ENCODE results near the gene RUNX1.

DNA sequence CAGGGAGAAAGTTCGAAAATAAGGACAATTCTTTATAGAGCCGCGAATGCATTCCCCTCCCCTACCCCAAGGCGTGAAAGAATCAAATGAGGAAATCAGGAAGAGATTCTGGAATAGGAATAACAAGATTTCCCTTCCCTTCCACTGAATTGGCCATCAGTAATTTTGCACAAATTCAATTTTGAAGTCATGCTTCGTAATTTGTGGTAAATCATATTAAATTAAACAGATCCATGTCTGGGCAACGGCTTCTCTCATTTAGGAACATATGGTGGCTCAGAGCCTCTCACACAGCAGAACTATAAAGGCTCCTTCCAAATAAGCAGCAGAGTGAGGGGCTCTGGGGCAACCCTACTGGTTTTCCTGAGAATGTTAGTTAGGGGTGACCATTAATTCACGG lies 227.4 kb downstream of the RUNX1 start:
- TF ChIP-seq, protein P1, sequence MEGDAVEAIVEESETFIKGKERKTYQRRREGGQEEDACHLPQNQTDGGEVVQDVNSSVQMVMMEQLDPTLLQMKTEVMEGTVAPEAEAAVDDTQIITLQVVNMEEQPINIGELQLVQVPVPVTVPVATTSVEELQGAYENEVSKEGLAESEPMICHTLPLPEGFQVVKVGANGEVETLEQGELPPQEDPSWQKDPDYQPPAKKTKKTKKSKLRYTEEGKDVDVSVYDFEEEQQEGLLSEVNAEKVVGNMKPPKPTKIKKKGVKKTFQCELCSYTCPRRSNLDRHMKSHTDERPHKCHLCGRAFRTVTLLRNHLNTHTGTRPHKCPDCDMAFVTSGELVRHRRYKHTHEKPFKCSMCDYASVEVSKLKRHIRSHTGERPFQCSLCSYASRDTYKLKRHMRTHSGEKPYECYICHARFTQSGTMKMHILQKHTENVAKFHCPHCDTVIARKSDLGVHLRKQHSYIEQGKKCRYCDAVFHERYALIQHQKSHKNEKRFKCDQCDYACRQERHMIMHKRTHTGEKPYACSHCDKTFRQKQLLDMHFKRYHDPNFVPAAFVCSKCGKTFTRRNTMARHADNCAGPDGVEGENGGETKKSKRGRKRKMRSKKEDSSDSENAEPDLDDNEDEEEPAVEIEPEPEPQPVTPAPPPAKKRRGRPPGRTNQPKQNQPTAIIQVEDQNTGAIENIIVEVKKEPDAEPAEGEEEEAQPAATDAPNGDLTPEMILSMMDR (IDR thresholded peaks at IDR 0.05; ENCODE audit: extremely low read depth in 1 of 2, insufficient read depth in 1 of 2, low read depth in 1 of 2, low read length in 2 of 2) = no peak
- no peak for TF ChIP-seq POLR2AphosphoS5 (IDR thresholded peaks at IDR 0.05; ENCODE audit: insufficient read depth, low read depth, low read length)

Measured in endothelial cell of umbilical vein (primary cell).